ENCODE results near the gene FAM111B.

GRCh38 chr11:59138643-59139042, 31.6 kb downstream of the FAM111B start:
- TF ChIP-seq CTCF (IDR thresholded peaks at IDR 0.05) (no peak), POLR2A (IDR thresholded peaks at IDR 0.05) (no peak)

Data from lower leg skin (tissue), 3 donors.